ENCODE data around the gene CHST12. TPM values are rescaled to one million over a fixed set of nuclear protein-coding genes. Genes with fewer than 3 reads are reported as not detected.

Gene CHST12
- total RNA-seq, 1 experiment from 2014 or later = 19.3 TPM

- H3K27me3 ChIP-seq (ENCODE audit: insufficient read depth, low read length) = no peaks in the 10 kb centered on the region
- H3K4me2 ChIP-seq (ENCODE audit: insufficient read depth, insufficient read length, low read length) = no peak overlapping the region
- no peak overlapping the region for H2BK12ac ChIP-seq (ENCODE audit: insufficient read length, low read depth, low read length)
- H3K79me1 ChIP-seq (ENCODE audit: insufficient read depth, low read depth, low read length, poor library complexity, severe bottlenecking) = no peaks in the 10 kb centered on the region
- no peak overlapping the region for H2AFZ ChIP-seq (ENCODE audit: low read length)
- H3K18ac ChIP-seq (ENCODE audit: insufficient read length, low read depth, low read length) = no peak overlapping the region
- no peak overlapping the region for H2BK15ac ChIP-seq (ENCODE audit: low read depth, low read length)
- no peak overlapping the region for H2AK5ac ChIP-seq (ENCODE audit: insufficient read length, low read length)
- no peak overlapping the region for H2BK5ac ChIP-seq (ENCODE audit: insufficient read length, low read length)
- H3K79me2 ChIP-seq (ENCODE audit: insufficient read depth, low read length) = no peaks in the 10 kb centered on the region
- peaks cover 0 to 6% of the 10 kb centered on the region in 2 experiments; a peak in 1 of 4 replicates for H3K4me1 Mint-ChIP-seq
- H3K9me3 Mint-ChIP-seq = peaks cover 4 to 6% of the 10 kb centered on the region in 2 experiments; a peak in 4 of 5 replicates
- no peak overlapping the region for H3K4ac ChIP-seq (ENCODE audit: low read depth, low read length)
- no peak overlapping the region for H3K14ac ChIP-seq (ENCODE audit: insufficient read depth, low read length)
- H3T11ph ChIP-seq (ENCODE audit: low read length) = no peak overlapping the region
- no peaks in the 10 kb centered on the region for H3K4me1 ChIP-seq (ENCODE audit: insufficient read depth, low read length)
- H3K27ac Mint-ChIP-seq = peak overlapping the region in 1 of 3 experiments; percentile 39; a peak in 1 of 7 replicates
- no peak overlapping the region for H3K56ac ChIP-seq (ENCODE audit: insufficient read length, low read depth, low read length)
- H4K91ac ChIP-seq (ENCODE audit: insufficient read length, low read depth, low read length) = no peak overlapping the region
- H3K23me2 ChIP-seq (ENCODE audit: insufficient read length, low read depth, low read length, poor library complexity, severe bottlenecking) = no peaks in the 10 kb centered on the region
- H2BK120ac ChIP-seq (ENCODE audit: low read depth, low read length, poor library complexity, severe bottlenecking) = no peak overlapping the region
- no peak for DNase-seq
- H4K5ac ChIP-seq (ENCODE audit: insufficient read length, low read depth, low read length) = no peak overlapping the region
- no peak overlapping the region for H3K4me3 Mint-ChIP-seq
- H4K8ac ChIP-seq (replicated peaks; ENCODE audit: insufficient read length, low read depth, low read length) = no peak overlapping the region
- H3K27me3 Mint-ChIP-seq (ENCODE audit: low read depth) = peaks cover 9% of the 10 kb centered on the region
- H4K20me1 ChIP-seq (ENCODE audit: control insufficient read depth, insufficient read depth, insufficient read length) = no peaks in the 10 kb centered on the region
- no peaks in the 10 kb centered on the region for H3K36me3 Mint-ChIP-seq (ENCODE audit: insufficient read depth in 1 of 3, low read depth in 3 of 3)
- H3K9ac ChIP-seq (ENCODE audit: extremely low read depth, insufficient read length, low read length) = no peak overlapping the region
- no peak overlapping the region for H2BK20ac ChIP-seq (ENCODE audit: low read depth, low read length, poor library complexity, severe bottlenecking)
- TF ChIP-seq, protein P1, sequence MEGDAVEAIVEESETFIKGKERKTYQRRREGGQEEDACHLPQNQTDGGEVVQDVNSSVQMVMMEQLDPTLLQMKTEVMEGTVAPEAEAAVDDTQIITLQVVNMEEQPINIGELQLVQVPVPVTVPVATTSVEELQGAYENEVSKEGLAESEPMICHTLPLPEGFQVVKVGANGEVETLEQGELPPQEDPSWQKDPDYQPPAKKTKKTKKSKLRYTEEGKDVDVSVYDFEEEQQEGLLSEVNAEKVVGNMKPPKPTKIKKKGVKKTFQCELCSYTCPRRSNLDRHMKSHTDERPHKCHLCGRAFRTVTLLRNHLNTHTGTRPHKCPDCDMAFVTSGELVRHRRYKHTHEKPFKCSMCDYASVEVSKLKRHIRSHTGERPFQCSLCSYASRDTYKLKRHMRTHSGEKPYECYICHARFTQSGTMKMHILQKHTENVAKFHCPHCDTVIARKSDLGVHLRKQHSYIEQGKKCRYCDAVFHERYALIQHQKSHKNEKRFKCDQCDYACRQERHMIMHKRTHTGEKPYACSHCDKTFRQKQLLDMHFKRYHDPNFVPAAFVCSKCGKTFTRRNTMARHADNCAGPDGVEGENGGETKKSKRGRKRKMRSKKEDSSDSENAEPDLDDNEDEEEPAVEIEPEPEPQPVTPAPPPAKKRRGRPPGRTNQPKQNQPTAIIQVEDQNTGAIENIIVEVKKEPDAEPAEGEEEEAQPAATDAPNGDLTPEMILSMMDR (conservative IDR thresholded peaks at IDR 0.05) = no peak; the same call in 1 of the 3 replicates
- no CpG with 5 or more reads among the region's 10 CpGs for WGBS (ENCODE audit: extremely low coverage, insufficient read length, low lambda C conversion rate)
- H3K27ac ChIP-seq (ENCODE audit: insufficient read length, low read depth, low read length) = no peak overlapping the region
- no peak overlapping the region for H3K23ac ChIP-seq (ENCODE audit: insufficient read length, low read depth, low read length)
- H3K9me3 ChIP-seq (ENCODE audit: control insufficient read depth, low read depth, low read length) = no peaks in the 10 kb centered on the region
Observed at GRCh38 chr7:2482725-2483451, 79.5 kb downstream of the CHST12 start.

Data from H9 (cell line).